DOHH2 (cell line): ENCODE results near the gene PHRF1.

Experiments used
- CTCF ChIP-seq: fragments of 200-600 bp; sonication (generic); IDR thresholded peaks from one replicate; pipeline ENCODE4 v1.5.1; 2014; ENCODE audit warnings: antibody characterized with exemption, mild to moderate bottlenecking, low read depth, low read length; ENCODE audit not compliant: poor library complexity, severe bottlenecking
- EZH2phosphoT487 ChIP-seq: fragments of 200-600 bp; sonication (generic); IDR thresholded peaks from 2 replicates; pipeline ENCODE4 v1.6.1; 2017; ENCODE audit warnings: borderline replicate concordance, mild to moderate bottlenecking, antibody characterized with exemption, low read length, moderate library complexity, mixed read lengths

GRCh38 chr11:645536-645935 is 69.3 kb downstream of the PHRF1 start:
- TF ChIP-seq CTCF (no peak), EZH2phosphoT487 (no peak)
